ENCODE measurements around the gene EN2.

GRCh38 chr7:155408651-155409586 lies 49.0 kb upstream of the EN2 start:
- TF ChIP-seq CTCF (IDR thresholded peaks at IDR 0.05; ENCODE audit: borderline replicate concordance, extremely low read depth, low read length, poor library complexity, severe bottlenecking) = no peak
- no peak for TF ChIP-seq EZH2 (IDR thresholded peaks at IDR 0.05; ENCODE audit: borderline replicate concordance, low read depth, low read length, severe bottlenecking)

Measured in DND-41 (cell line).